ENCODE measurements around the gene PSMB3.

The PSMB3 gene

GRCh38 chr17:38797158-38797490, 44.6 kb downstream of the PSMB3 start:
- DNase-seq = no peak

GRCh38 chr17:38797828-38798227, 45.3 kb downstream of the PSMB3 start:
- DNase-seq = no peak

- peak in 11 of 14 donors; percentile 25 to 80 (median 60) for DNase-seq
Observed at GRCh38 chr17:38798614-38799500, 46.3 kb downstream of the PSMB3 start.

- DNase-seq = peak; percentile 60 to 98 (median 93)
Observed at GRCh38 chr17:38799501-38800236, 47.1 kb downstream of the PSMB3 start, which contains the start of gene PIP4K2B. TSS of gene PIP4K2B (minus strand) at chr17:38799556. CDS start at chr17:38799424, 132 bp downstream.

GRCh38 chr17:38800237-38800760, 47.8 kb downstream of the PSMB3 start:
- no peak for DNase-seq

- DNase-seq = no peak
Observed at GRCh38 chr17:38809828-38810227, 57.3 kb downstream of the PSMB3 start.

Measured in C1 segment of cervical spinal cord (tissue), 14 donors.